ENCODE data around the gene CSMD2. TPM values are rescaled to one million over a fixed set of nuclear protein-coding genes. Genes with fewer than 3 reads are reported as not detected.

Gene CSMD2
- total RNA-seq, 1 donor from 2014 or later: 2.6 TPM

DNA sequence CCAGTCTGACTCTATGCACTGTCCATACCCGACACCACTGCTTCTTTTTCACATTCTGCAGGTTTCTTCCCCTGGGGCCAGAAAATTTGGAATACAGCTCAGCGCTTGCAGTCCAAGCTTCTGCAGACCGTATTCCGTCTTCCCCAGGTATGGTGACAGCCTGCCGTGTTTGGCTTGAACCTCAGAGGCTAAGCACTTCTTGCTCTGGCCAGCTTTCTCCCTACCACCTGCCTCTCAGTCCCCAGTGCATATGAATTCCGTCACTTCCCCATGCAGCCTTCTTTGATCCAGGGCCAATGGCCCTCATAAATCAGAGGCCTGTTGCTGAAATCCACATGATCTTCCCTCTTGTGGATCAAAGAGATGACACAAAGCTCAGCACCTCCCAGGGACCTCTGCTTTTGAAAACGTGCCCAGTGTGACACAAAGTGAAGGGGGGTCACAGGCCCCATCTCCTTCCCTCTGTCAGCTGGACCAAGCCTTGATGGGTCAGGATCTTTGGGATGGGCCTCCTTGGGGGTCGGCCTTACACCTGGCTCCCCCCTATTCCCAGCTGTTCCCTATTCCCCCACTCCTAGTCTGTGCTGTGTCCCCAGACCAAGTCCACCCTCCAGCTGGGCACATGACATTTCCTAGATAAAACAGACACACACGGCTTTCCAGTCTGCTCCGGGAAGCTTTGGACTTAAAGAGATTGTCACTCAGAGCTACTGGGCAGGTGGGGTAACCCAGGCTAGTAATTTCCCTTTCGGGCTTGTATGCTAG lies 234.5 kb downstream of the CSMD2 start:
- Histone ChIP-seq H3K36me3 (no peaks in the 10 kb centered on the region), H3K79me2 (ENCODE audit: low read depth) (no peaks in the 10 kb centered on the region), H3K27ac (no peak overlapping the region), H2AFZ (replicated peaks) (no peak overlapping the region), H3K4me2 (no peak overlapping the region), H3F3A (ENCODE audit: low read depth) (no peaks in the 10 kb centered on the region), H4K20me1 (ENCODE audit: low read depth) (no peaks in the 10 kb centered on the region), H3K9ac (no peak overlapping the region), H3K4me1 (no peaks in the 10 kb centered on the region), H3K9me3 (ENCODE audit: low read depth) (no peaks in the 10 kb centered on the region), H3K27me3 (no peaks in the 10 kb centered on the region), H3K4me3 (no peak overlapping the region)
- H3K4me3 Mint-ChIP-seq: no peak overlapping the region
- peaks cover 3% of the 10 kb centered on the region for H3K4me1 Mint-ChIP-seq
- no peaks in the 10 kb centered on the region for H3K36me3 Mint-ChIP-seq
- no peak overlapping the region for H3K27ac Mint-ChIP-seq
- no peak for DNase-seq (ENCODE audit: low spot score)
- no peaks in the 10 kb centered on the region for H3K27me3 Mint-ChIP-seq (ENCODE audit: insufficient read depth, low read depth)
- TF ChIP-seq EZH2phosphoT487 (IDR thresholded peaks at IDR 0.05) (no peak), EZH2 (IDR thresholded peaks at IDR 0.05) (no peak)
- TF ChIP-seq, protein P1, sequence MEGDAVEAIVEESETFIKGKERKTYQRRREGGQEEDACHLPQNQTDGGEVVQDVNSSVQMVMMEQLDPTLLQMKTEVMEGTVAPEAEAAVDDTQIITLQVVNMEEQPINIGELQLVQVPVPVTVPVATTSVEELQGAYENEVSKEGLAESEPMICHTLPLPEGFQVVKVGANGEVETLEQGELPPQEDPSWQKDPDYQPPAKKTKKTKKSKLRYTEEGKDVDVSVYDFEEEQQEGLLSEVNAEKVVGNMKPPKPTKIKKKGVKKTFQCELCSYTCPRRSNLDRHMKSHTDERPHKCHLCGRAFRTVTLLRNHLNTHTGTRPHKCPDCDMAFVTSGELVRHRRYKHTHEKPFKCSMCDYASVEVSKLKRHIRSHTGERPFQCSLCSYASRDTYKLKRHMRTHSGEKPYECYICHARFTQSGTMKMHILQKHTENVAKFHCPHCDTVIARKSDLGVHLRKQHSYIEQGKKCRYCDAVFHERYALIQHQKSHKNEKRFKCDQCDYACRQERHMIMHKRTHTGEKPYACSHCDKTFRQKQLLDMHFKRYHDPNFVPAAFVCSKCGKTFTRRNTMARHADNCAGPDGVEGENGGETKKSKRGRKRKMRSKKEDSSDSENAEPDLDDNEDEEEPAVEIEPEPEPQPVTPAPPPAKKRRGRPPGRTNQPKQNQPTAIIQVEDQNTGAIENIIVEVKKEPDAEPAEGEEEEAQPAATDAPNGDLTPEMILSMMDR (IDR thresholded peaks at IDR 0.05): no peak
- no peaks in the 10 kb centered on the region for H3K9me3 Mint-ChIP-seq

DNA sequence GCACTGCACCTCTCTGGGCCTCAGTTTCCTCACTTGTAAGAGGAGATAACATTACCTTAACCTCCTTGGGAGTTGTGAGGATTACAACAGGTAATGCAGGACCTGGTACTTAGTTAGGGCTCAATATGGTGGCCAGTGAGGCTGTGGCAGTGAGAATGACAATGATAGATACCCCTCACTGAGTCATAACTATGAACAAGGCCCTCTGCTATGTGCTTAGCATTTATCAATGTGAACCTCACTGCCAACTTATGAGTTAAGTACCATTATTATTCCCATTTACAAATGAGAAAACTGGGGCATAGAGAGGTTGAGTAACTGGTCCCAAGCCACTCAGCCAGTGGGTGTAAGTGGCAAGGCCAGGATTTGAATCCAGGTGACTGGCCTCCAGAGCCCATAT lies 236.8 kb downstream of the CSMD2 start:
- Mint-ChIP-seq H3K36me3 (no peaks in the 10 kb centered on the region), H3K9me3 (no peaks in the 10 kb centered on the region), H3K4me3 (no peak overlapping the region), H3K4me1 (peaks cover 3% of the 10 kb centered on the region), H3K27me3 (ENCODE audit: insufficient read depth, low read depth) (no peaks in the 10 kb centered on the region), H3K27ac (no peak overlapping the region)
- Histone ChIP-seq H3K9ac (no peak overlapping the region), H3K4me3 (no peak overlapping the region), H3K27ac (no peak overlapping the region), H3K4me2 (no peak overlapping the region), H4K20me1 (ENCODE audit: low read depth) (no peaks in the 10 kb centered on the region), H3K4me1 (no peaks in the 10 kb centered on the region), H3F3A (ENCODE audit: low read depth) (no peaks in the 10 kb centered on the region), H2AFZ (replicated peaks) (no peak overlapping the region), H3K27me3 (no peaks in the 10 kb centered on the region), H3K9me3 (ENCODE audit: low read depth) (no peaks in the 10 kb centered on the region), H3K79me2 (ENCODE audit: low read depth) (no peaks in the 10 kb centered on the region), H3K36me3 (no peaks in the 10 kb centered on the region)
- DNase-seq (ENCODE audit: low spot score): no peak
- TF ChIP-seq EZH2 (IDR thresholded peaks at IDR 0.05) (no peak), EZH2phosphoT487 (IDR thresholded peaks at IDR 0.05) (no peak)
- TF ChIP-seq, protein P1 (IDR thresholded peaks at IDR 0.05): no peak

GRCh38 chr1:33927721-33928120 lies 237.3 kb downstream of the CSMD2 start:
- H3K9me3 ChIP-seq (ENCODE audit: low read depth): no peaks in the 10 kb centered on the region
- DNase-seq (ENCODE audit: low spot score): no peak
- no peak for TF ChIP-seq EZH2phosphoT487 (IDR thresholded peaks at IDR 0.05)
- TF ChIP-seq EZH2 (IDR thresholded peaks at IDR 0.05): no peak
- TF ChIP-seq, protein P1 (IDR thresholded peaks at IDR 0.05): no peak
- H3K4me3 ChIP-seq: no peak overlapping the region
- H3K36me3 ChIP-seq: no peaks in the 10 kb centered on the region
- no peaks in the 10 kb centered on the region for H3K9me3 Mint-ChIP-seq
- no peaks in the 10 kb centered on the region for H3K27me3 Mint-ChIP-seq (ENCODE audit: insufficient read depth, low read depth)
- H4K20me1 ChIP-seq (ENCODE audit: low read depth): no peaks in the 10 kb centered on the region
- H3F3A ChIP-seq (ENCODE audit: low read depth): no peaks in the 10 kb centered on the region
- no peak overlapping the region for H3K9ac ChIP-seq
- H3K4me3 Mint-ChIP-seq: no peak overlapping the region
- no peaks in the 10 kb centered on the region for H3K79me2 ChIP-seq (ENCODE audit: low read depth)
- H3K27ac Mint-ChIP-seq: no peak overlapping the region
- no peaks in the 10 kb centered on the region for H3K27me3 ChIP-seq
- H2AFZ ChIP-seq (replicated peaks): no peak overlapping the region
- H3K4me1 Mint-ChIP-seq: peaks cover 3% of the 10 kb centered on the region
- no peaks in the 10 kb centered on the region for H3K4me1 ChIP-seq
- no peaks in the 10 kb centered on the region for H3K36me3 Mint-ChIP-seq
- H3K4me2 ChIP-seq: no peak overlapping the region
- no peak overlapping the region for H3K27ac ChIP-seq

All from neural progenitor cell (in vitro differentiated cells).